Activated CD8-positive, alpha-beta memory T cell treated with anti-CD3 and anti-CD28 coated beads for 24 hours (primary cell): ENCODE data around the gene SLC38A1.

Experiments used
- DNase-seq: peaks from one replicate; pipeline ENCODE4 v3.0.0-alpha.2; 2020

The SLC38A1 gene

GRCh38 chr12:46227616-46228015 is 41.2 kb downstream of the SLC38A1 start:
- DNase-seq = no peak

- no peak for DNase-seq
Observed at GRCh38 chr12:46224386-46224785, 44.5 kb downstream of the SLC38A1 start.

- no peak for DNase-seq
Observed at GRCh38 chr12:46223047-46223446, 45.8 kb downstream of the SLC38A1 start.

- DNase-seq = no peak
Observed at GRCh38 chr12:46222636-46223035, 46.2 kb downstream of the SLC38A1 start.

- DNase-seq = no peak
Observed at GRCh38 chr12:46221255-46222128, 47.4 kb downstream of the SLC38A1 start.

GRCh38 chr12:46219877-46220655 is 48.8 kb downstream of the SLC38A1 start:
- peak; percentile 77 for DNase-seq

- peak; percentile 71 for DNase-seq
Observed at GRCh38 chr12:46219132-46219876, 49.5 kb downstream of the SLC38A1 start.

- no peak for DNase-seq
Observed at GRCh38 chr12:46218322-46219095, 50.3 kb downstream of the SLC38A1 start.

- DNase-seq = no peak
Observed at GRCh38 chr12:46217541-46218321, 51.1 kb downstream of the SLC38A1 start.

- DNase-seq = peak; percentile 82
Observed at GRCh38 chr12:46214668-46215436, 54.0 kb downstream of the SLC38A1 start.

- DNase-seq = no peak
Observed at GRCh38 chr12:46212108-46212982, 56.5 kb downstream of the SLC38A1 start.

GRCh38 chr12:46210873-46211439 is 57.9 kb downstream of the SLC38A1 start:
- no peak for DNase-seq

GRCh38 chr12:46209914-46210872 is 58.6 kb downstream of the SLC38A1 start:
- DNase-seq = peak; percentile 80

- no peak for DNase-seq
Observed at GRCh38 chr12:46209170-46209569, 59.7 kb downstream of the SLC38A1 start.

- no peak for DNase-seq
Observed at GRCh38 chr12:46208370-46208769, 60.5 kb downstream of the SLC38A1 start.

- DNase-seq = no peak
Observed at GRCh38 chr12:46207644-46208043, 61.2 kb downstream of the SLC38A1 start.

- no peak for DNase-seq
Observed at GRCh38 chr12:46206471-46206870, 62.4 kb downstream of the SLC38A1 start.

GRCh38 chr12:46205294-46205693 is 63.5 kb downstream of the SLC38A1 start:
- no peak for DNase-seq
